Stimulated activated CD4-positive, alpha-beta T cell treated with anti-CD3 and anti-CD28 coated beads, Interleukin-15, amount 100 ng/mL, for 48 hours (primary cell): ENCODE results near the gene MTCH2.
"Not testable (repeated sequence)": the region's sequence is repeated elsewhere in the genome, so short reads cannot be mapped to it uniquely, and the experiment has no call there.

ENCODE experiments used
- DNase-seq, 2 donors: peaks; one replicate each; pipeline ENCODE4 v3.0.0-alpha.2; 2020; ENCODE audit warnings: low read depth in 2 of 2

The MTCH2 gene

DNA sequence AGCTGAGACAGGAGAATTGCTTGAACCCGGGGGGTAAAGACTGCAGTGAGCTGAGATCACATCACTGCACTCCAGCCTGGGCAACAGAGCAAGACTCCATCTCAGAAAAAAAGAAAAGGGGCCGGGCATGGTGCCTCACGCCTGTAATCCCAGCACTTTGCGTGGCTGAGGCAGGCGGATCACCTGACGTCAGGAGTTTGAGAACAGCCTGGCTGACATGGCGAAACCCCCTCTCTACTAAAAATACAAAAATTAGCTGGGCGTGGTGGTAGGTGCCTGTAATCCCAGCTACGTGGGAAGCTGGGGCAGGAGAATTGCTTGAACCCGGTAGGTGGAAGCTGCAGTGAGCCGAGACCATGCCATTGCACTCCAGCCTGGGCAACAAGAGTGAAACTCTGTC, 6.0 kb downstream of the MTCH2 start:
- DNase-seq: not testable (repeated sequence)

DNA sequence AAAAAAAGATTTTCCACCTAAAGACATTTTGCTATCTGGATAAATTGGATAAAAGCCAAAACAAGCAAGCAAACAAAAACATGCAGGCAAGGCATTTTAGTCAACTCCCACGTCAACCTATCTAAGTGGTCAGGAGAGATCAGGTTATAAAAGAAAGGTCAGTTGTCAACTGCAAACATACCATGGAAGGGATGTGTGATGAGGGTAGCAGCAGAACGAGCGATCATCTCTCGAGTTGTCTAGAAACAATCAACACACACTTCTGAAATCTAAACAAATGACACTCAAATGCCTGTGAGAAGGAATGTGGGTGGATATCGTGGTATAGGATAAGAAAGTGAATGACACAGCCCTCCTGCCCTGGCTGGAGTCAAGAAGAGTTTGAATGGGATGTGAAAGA, 10.9 kb downstream of the MTCH2 start:
- DNase-seq: no peak

DNA sequence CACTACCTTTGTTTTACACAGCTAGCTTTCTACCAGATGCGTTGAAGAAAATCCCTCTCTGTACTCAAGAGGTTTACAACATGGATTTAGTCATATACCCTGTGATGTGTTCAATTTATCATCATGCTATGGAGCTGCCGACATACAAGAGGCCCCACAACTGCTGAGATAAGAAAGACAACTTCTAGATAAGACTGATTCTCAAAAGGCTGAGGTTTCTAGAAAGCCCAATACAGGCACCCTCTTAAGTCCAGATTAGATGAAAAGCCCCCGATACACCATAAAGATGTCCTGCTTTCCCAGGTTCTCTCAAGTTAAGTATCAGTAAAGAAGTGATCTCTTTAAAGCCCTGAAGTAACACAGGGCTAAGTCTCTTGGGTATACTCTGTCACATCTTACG, 14.3 kb downstream of the MTCH2 start:
- no peak for DNase-seq

DNA sequence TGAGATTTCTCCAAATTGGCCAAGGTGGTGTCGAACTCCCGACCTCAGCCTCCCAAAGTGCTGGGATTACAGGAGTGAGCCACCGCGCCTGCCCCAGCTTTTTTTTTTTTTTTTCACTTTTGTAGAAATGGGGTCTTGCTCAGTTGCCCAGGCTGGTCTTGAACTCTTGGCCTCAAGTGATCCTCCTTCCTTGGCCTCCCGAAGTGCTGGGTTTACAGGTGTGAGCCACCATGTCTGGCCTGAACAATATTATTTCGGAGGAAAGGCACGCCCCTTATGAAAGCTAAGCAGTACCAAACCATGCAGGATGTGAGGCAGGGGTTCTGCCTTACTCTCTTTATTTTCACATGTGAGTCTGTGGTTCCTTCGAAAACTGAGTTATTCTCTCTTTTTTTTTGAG, 16.1 kb downstream of the MTCH2 start:
- no peak for DNase-seq

DNA sequence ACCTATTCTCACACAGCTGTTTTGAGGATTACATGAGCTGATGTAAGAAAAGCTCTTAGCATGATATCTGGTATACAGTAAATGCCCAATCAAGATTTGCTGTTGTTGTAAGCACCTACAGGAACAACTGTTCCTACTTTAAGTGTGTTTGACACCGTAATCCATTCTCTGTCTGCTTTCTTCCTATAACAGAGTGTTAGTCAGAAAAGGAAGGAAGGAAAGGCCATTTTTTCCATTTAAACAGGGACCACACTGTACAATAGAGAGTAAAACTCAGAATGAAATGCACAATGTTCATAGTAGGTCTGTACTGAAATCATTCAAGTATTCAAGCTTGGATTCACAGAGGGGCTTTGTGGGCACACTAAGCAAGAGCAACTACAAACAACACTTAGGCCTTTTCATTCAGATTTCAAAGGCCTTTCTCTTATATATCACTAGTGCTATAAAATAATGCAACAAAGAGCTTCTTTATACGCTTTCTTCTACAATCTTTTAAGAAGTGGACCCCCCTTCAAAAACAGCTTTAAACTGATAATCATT, 21.5 kb downstream of the MTCH2 start:
- DNase-seq: no peak

DNA sequence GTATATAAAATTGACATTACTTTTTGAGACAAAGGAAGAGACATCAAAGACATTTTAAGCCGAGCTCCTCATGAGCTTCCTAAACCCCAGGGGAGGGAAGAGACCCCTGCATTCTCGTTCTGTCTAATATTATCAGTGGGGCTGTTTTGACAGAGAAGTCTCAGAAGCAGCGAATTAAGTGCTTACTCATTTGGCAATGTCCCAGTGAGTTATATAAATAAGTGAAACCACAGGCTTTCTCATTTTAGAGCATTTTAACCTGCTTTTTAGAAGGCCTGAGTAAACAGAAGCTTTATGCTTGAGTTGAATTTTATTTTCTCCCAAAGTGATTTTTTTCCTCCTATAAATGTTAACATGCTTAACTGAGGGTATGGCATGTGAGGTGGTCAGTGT, 24.9 kb downstream of the MTCH2 start:
- DNase-seq: no peak

DNA sequence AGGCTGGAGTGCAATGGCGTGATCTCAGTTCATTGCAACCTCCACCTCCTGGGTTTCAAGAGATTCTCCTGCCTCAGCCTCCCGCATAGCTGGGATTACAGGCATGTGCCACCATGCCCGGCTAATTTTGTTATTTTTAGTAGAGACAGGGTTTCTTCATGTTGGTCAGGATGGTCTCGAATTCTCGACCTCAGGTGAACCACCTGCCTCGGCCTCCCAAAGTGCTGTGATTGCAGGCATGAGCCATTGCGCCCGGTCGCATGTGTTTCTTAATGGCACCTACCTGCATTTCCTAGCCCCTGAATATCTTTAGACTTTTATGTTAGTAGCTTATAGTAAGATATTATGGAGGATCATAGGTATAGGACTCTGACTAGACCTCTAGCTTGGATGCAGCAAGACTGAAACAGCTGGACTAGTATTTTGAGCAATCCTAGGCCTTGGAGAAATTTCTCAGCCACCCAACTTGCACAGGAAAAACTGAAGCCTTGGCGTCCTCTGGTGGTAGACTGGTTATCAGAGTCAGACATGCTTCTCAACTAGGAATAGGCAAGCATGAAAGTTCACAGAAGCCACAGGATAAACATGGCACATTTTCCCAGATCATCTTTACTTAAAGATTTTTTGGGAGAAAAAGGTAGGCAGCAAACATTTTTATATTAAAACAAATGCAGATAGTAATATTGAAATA, 25.5 kb downstream of the MTCH2 start:
- no peak for DNase-seq

DNA sequence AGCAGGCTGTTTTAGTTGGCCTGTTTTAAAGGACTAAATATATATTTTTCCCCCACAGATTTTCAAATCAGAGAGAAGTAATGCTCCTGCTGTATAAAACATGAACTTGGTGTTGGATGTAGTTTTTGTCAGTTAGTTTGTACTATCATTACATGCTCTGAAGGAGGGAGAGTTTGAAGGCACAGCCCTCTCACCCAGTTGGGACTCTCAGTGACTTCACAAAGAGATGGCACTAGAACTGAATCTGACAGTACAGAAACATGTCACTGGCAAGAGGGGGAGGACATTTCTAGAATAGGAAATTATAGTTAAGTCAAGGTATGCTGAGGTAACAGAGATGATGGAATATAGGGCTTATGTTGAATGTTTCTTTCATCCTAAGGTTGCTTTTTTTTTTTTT, 27.1 kb downstream of the MTCH2 start:
- no peak for DNase-seq

DNA sequence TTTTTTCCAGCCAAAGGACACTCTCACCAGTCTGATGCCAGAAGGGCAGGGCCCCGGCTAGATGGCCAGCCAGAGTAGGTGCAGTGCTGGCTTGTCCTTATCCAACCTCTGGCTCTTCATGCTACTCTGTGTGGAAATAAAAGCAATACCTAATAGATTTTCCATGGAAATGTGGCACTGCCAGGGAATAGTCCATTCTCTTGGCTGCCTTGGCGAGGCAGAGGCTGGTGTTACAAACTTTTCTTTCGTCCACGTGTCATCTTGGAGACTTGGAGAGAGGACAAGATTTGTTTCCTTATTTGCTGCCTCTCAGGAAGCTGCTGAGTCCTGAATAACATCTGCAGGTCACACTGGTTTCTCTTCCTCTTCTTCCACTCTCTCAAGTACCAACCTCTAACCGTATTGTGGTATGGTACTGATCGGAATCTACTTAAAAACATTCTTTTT, 31.0 kb downstream of the MTCH2 start:
- DNase-seq: no peak

DNA sequence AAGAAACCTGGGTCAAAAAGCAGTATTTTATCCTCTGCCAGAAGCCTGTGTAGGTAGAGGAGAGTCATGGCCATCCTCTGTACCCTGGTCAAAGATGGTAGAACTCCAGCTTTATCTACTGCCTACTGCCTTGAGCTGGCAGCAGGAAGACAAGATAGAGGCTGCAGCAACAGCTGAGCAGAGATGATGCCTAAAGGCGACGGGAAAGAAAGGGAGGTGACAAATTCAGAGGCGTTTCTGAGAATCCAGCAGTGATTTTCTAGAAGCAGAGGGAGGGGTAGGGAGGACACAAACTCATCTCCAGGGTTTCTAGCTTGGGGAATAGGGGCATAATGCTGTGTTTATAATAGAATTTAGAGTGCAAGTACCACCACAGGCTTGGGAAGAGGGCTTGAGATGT, 32.7 kb downstream of the MTCH2 start:
- no peak for DNase-seq

DNA sequence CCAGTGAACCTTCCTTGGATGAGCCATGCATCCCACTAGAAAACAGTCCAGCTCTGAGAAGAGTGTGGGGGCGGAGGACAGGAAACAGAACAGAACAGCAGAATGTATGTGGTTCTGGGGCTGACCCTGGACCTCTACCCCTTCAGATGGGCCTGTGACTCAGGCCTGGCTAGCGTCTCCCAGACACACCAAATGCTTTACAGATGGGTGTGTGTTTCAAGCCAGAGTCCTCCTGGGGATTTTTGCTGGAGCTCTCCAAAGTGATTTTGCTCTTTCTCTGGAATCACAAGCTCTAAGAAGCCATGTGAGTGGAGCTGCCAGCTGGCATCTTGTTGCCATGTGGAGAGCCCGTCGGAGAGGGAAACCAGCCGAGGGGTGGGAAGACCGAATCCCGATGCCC, 35.0 kb downstream of the MTCH2 start:
- DNase-seq: no peak

DNA sequence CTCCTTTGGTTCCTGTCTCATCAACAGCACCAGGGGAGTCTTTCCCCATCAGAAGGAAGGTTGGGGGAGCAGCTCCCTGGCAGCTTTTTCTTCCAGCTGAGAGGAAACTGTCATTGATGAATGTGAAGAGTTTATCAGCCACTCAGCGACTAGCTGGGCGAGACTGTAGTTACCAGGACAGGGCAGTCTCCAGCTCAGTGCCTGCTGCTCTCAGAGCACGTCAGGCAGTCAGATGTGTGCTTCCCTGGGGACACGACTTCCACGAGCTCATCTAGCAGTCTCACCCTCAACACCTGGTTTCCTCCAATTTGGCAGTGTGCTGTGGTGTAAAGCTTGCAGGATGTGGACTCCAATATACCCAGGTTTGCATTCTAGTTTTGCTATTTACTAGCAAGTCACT, 35.6 kb downstream of the MTCH2 start:
- DNase-seq: no peak

DNA sequence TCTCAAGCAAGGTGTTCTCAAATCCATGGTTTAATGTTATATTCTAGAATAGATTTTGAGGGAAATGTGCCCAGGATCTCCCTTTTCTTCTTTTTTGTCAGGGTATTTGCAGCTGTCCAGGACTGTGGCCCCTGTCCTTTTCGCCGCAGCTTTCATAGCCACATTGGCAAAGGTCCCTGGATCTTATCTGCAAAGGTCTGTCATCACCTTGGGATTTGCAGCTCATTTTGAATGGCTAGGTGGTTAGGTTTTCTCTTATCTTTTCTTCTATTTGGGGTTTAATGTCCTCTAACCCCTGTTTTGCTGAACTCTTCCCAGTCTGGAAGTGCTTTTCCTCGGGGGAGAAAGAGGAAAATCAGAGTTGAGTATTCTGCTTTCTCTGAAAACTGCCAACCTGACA, 36.4 kb downstream of the MTCH2 start:
- DNase-seq: no peak

DNA sequence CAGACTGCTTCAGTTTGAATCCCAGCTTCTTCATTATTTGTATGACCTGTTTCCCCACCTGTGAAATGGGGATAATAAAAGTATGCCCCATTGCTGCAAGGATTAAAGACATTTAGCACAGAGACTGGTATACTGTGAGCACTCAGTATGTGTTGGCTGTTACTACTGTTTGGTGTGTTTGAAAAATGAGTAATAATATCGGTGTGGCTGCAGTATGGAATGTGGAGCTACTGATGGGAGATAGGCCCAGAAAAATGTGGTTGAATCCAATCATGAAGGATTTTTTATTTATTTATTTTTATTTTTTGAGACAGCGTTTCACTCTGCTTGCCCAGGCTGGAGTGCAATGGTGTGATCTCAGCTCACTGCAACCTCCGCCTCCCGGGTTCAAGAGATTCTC, 39.1 kb downstream of the MTCH2 start:
- DNase-seq: no peak

DNA sequence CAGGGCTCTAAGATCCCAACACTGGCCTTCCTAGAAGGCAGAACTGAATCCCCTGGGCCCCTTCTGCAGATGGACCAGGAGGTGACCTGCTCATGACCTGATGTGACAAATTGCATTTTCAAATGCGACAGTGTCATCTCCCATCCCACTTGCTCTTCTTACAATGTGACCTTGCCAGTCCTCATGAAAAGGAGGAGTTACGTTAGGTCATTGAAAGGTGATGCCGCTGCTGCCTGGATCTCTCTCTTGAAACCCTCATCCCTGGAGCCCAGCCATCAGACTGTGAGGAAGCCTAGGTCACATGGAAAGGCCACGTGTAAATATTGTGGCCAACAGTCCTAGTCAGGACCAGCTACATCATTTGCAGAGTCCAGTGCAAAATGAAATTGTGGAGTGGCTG, 42.5 kb downstream of the MTCH2 start:
- no peak for DNase-seq

DNA sequence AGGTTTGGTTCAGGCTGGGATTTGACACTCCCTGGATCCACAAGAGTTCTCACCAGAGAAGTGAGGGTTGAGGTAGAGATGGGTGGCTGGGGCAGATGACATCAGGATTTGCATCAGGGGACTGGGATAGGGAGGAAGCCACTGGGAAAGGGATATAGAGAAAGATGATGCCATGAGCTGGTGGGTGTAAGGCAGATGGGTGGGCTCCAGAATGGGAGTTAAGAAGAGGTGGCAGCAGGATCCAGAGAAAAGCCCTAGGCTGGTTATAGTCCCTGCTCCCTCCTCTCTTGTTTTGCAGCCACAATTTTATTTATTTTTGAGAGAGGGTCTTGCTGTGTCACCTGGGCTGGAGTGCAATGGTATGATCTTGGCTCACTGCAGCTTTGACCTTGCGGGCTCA, 46.4 kb downstream of the MTCH2 start:
- DNase-seq: no peak

DNA sequence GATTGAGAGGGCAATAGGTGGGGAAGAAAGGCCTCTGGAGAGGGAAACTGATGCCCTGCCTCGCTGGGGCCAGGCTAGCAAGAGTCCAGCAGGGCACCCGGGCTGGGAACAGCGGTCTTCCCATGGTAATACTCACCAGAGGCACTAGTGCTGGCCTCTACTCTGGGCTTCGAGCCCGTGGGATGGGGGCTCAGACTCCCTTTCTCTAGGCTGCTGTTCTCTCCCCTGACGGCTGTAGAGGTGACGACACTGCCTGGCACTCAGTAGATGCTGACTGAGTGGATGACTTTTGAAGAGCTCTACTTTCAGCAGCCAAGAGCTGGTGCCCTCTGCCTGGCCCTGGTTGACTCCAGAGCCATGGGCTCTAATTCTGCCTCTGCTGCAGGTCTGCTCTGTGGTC, 47.3 kb downstream of the MTCH2 start:
- no peak for DNase-seq

DNA sequence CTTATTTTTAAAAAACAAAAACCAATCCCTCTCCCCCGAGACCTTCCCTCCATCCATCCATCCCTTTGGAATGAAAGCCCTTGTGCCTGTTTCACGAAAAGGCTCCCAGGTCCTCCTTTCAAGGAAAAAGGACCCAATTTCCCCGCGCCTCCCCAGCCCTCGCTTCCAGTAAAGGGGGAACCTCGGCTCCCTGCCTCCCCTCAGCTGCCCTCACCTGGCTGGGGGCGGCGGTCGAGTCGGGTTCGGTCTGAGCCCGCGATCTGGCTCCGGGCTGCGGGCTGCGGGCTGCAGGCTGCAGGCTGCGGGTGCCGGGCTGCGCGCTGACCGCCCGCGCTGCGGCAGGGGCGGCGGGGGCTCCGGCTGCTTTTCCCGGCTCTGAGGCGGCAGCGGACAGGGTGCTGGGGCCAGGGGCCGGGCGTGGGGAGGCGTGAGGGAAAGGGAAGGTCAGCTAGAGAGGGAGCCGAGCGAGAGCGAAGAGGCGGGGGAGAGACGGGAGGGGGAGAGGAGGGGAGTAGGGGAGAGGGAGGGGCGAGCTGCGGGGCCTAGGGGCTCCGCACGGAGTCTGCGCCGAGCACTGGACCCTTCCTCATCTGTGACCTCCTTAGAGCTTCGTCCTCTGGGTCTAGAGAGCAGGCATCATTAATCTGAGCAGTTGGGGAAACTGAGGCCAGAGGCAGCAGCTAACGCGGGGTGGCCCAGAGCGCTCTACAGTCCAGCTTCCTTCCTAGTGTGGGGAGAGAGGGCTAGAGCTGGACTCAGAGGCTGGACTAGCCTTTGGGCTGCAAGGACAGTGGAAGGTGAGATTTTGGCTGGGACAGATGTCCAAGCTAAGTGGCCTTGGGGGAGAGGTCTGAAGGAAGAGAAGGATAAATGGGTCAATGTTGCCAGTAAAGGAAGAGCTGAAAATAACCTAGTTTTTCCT, 48.2 kb downstream of the MTCH2 start, which contains the start of gene C1QTNF4:
Gene C1QTNF4 (minus strand): TSS at position 478 of the 922 bp plus-strand sequence. CDS start 3,601 bp downstream, outside the sequence.
- no peak for DNase-seq

DNA sequence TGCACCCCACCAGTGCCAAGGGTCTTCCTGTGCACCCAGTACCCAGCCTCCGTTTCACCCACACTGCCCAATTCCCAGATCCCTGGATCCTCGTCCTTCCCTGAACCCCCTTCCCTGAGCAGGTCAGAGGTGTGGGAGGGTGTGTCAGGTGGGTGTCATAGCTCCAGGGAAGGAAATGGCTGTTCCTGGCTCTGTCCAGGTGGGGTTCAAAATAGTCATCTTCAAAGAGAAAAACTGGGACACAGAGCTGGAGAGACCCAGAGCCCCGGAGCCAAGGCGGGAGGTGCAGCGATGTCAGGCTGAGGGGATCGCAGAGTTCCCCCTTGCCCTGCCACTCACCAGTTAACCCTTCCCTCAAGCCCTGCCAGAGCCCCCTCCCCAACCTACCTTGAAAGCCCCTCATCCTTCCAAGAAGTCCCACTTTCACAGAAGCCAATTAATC, 48.8 kb downstream of the MTCH2 start:
- DNase-seq: no peak

DNA sequence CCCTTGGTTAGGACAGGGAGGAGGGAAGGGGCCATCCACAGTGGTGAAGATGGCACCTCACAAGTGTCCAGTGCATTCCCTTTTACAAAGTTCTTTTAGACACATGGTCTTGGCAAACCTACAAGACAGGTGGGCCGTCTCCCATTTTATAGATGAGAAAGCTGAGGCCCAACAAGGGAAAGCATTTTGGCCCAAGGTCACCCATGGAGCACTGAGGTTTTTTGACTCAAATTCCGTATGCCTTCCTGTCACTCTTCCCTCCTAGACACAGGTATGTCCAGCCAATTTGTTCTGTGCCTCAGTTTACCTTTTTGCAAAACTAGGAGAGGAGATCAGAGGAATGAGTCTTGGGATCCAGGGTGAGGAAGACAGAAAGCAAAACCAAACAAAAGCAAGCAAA, 49.4 kb downstream of the MTCH2 start:
- DNase-seq: no peak

DNA sequence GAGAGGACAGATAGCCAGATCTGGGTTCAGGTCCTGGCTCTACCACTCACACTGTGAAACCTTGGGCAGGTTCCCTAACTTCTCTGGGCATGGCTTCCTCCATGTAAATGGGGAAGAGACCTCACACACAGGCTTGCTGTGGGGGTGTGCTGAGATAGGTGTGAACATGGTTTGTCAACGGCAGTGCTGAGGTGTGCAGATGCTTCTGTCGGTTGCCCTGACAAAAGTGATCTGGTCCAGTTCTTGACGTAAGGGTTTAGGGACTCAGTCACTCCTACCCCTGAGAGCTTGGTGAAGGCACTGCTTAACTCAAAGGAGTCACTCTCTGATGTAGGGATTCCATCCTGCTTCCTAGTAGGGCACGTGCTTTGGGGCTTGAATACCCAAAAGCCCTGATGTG, 50.1 kb downstream of the MTCH2 start:
- no peak for DNase-seq

DNA sequence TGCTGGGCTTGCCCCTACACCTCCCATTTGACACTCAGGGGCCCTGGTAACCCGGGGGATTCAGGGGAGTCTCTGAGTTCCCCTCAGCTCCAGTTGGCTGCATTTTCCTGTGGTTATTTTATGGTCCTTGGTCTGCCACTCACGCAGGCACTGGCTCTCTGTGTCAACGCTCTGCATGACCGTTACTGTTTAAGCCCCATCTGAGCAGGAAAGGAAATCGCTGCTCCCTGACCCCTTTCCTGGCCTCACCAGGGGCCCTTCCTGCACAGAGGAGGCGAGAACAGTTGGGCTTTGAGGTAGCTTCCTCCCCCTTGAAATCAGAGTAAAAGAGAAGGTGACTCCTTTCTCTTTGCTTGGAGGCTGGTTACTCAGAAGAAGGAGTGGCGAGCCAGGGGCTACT, 50.6 kb downstream of the MTCH2 start:
- no peak for DNase-seq
